IMR-90 (cell line): ENCODE data around the gene C7. TPM values are rescaled to one million over a fixed set of nuclear protein-coding genes. Genes with fewer than 3 reads are reported as not detected.

Experiments used
- ATAC-seq: fragments of 200-7000 bp; cut with Tn5 transposase; 2 replicates; pipeline ENCODE4 v1.9.1; 2020; ENCODE audit warnings: low read depth, mild to moderate bottlenecking, moderate library complexity
- BruUV-seq: library from RNA; stranded (reverse); fragments of 400-500 nt; replicated peaks from 2 replicates; lab custom pipeline; 2021; lab: Mats Ljungman, UMichigan
- CTCF ChIA-PET: fragments of 300-600 bp; formaldehyde crosslinking; extraction: SDS; loops from one replicate; lab custom pipeline; 2021; ENCODE audit warnings: antibody characterized with exemption; lab: Yijun Ruan, JAX
- POLR2A ChIA-PET: fragments of 300-600 bp; sonication (Branson Sonifier 250); formaldehyde crosslinking; loops from one replicate; lab custom pipeline; 2022; ENCODE audit warnings: antibody characterized with exemption; ENCODE audit not compliant: unreplicated experiment; lab: Charles Lee
- DNase-seq: peaks from one replicate; pipeline ENCODE4 v3.0.0; 2013
- H2AFZ ChIP-seq: replicated peaks from 2 replicates; pipeline ENCODE3; 2013; ENCODE audit warnings: low read length, mild to moderate bottlenecking; ENCODE audit not compliant: poor library complexity
- H2AK5ac ChIP-seq: 2 replicates; pipeline ENCODE4 v1.6.1; 2013; ENCODE audit warnings: low read depth, low read length, inconsistent platforms
- H2AK9ac ChIP-seq: replicated peaks from 2 replicates; pipeline ENCODE3; 2013; ENCODE audit warnings: mild to moderate bottlenecking, low read depth, low read length, moderate library complexity; ENCODE audit not compliant: poor library complexity
- H2BK120ac ChIP-seq: 2 replicates; pipeline ENCODE4 v1.6.1; 2013; ENCODE audit warnings: low read depth, low read length, inconsistent platforms
- H2BK15ac ChIP-seq: 3 replicates; pipeline ENCODE4 v1.6.1; 2013; ENCODE audit warnings: low read depth, low read length, inconsistent platforms
- H2BK20ac ChIP-seq: 2 replicates; pipeline ENCODE4 v1.6.1; 2013; ENCODE audit warnings: low read depth, mild to moderate bottlenecking, inconsistent platforms, low read length, moderate library complexity
- H2BK5ac ChIP-seq: 2 replicates; pipeline ENCODE4 v1.6.1; 2013; ENCODE audit warnings: mild to moderate bottlenecking, low read depth, low read length, inconsistent platforms; ENCODE audit not compliant: poor library complexity, severe bottlenecking
- H3K14ac ChIP-seq: replicated peaks from 2 replicates; pipeline ENCODE4 v1.6.1; 2013; ENCODE audit warnings: low read depth, low read length, inconsistent platforms
- H3K18ac ChIP-seq: 2 replicates; pipeline ENCODE4 v1.6.1; 2013; ENCODE audit warnings: low read depth, low read length, control low read depth
- H3K23ac ChIP-seq: 2 replicates; pipeline ENCODE4 v1.6.1; 2013; ENCODE audit warnings: low read depth, low read length, inconsistent platforms
- H3K27ac ChIP-seq: 2 replicates; pipeline ENCODE4 v1.5.1; 2013; ENCODE audit warnings: mild to moderate bottlenecking, control low read depth, low read length; ENCODE audit not compliant: insufficient read depth
- H3K27me3 ChIP-seq: 2 replicates; pipeline ENCODE4 v1.6.1; 2013; ENCODE audit warnings: low read length; ENCODE audit not compliant: control insufficient read depth, insufficient read depth
- H3K36me3 ChIP-seq: 2 replicates; pipeline ENCODE4 v1.6.1; 2013; ENCODE audit warnings: low read length, mixed read lengths; ENCODE audit not compliant: control insufficient read depth, insufficient read depth
- H3K4ac ChIP-seq: 2 replicates; pipeline ENCODE4 v1.6.1; 2013; ENCODE audit warnings: low read depth, low read length, inconsistent platforms
- H3K4me1 ChIP-seq: 2 replicates; pipeline ENCODE4 v1.6.1; 2013; ENCODE audit warnings: low read length, mixed read lengths; ENCODE audit not compliant: control insufficient read depth, insufficient read depth
- H3K4me2 ChIP-seq: 2 replicates; pipeline ENCODE4 v1.6.1; 2013; ENCODE audit warnings: low read depth, mild to moderate bottlenecking, control low read depth, low read length, moderate library complexity
- H3K4me3 ChIP-seq: 2 replicates; pipeline ENCODE4 v1.5.1; 2013; ENCODE audit warnings: low read depth, mild to moderate bottlenecking, control low read depth, low read length, moderate library complexity; ENCODE audit not compliant: insufficient read depth
- H3K56ac ChIP-seq: 2 replicates; pipeline ENCODE4 v1.6.1; 2013; ENCODE audit warnings: low read length, inconsistent platforms; ENCODE audit not compliant: insufficient read depth; ENCODE audit errors: extremely low read depth
- H3K79me1 ChIP-seq, 2 experiments: 2 replicates each; pipeline ENCODE4 v1.6.1; 2013; ENCODE audit warnings: low read length in 2 of 2, inconsistent platforms in 1 of 2, low read depth in 1 of 2
- H3K9ac ChIP-seq: 2 replicates; pipeline ENCODE4 v1.6.1; 2013; ENCODE audit warnings: low read depth, low read length, control low read depth
- H3K9me1 ChIP-seq: 2 replicates; pipeline ENCODE4 v1.6.1; 2013; ENCODE audit warnings: low read length, inconsistent platforms; ENCODE audit not compliant: insufficient read depth
- H3K9me3 ChIP-seq: 2 replicates; pipeline ENCODE4 v1.6.1; 2013; ENCODE audit warnings: low read length; ENCODE audit not compliant: control insufficient read depth, insufficient read depth
- H4K20me1 ChIP-seq: 2 replicates; pipeline ENCODE4 v1.6.1; 2013; ENCODE audit warnings: low read length, inconsistent platforms; ENCODE audit not compliant: insufficient read depth
- H4K5ac ChIP-seq: 2 replicates; pipeline ENCODE4 v1.6.1; 2013; ENCODE audit warnings: mild to moderate bottlenecking, low read depth, low read length, control low read depth
- H4K8ac ChIP-seq, 2 experiments: 2 replicates each; pipeline ENCODE4 v1.6.1; 2013; ENCODE audit warnings: low read depth in 2 of 2, low read length in 2 of 2, control low read depth in 1 of 2, inconsistent platforms in 1 of 2
- H4K91ac ChIP-seq: 2 replicates; pipeline ENCODE4 v1.6.1; 2013; ENCODE audit warnings: low read depth, low read length, inconsistent platforms; ENCODE audit not compliant: insufficient read depth
- BHLHE40 ChIP-seq: fragments of 150-350 bp; IDR thresholded peaks from 2 replicates; pipeline ENCODE4 v1.6.1; 2016; ENCODE audit warnings: mild to moderate bottlenecking, low read depth, low read length
- SMC3 ChIP-seq: fragments of 150-350 bp; IDR thresholded peaks from 2 replicates; pipeline ENCODE4 v1.6.1; 2016; ENCODE audit warnings: low read depth, mild to moderate bottlenecking, antibody characterized with exemption, low read length, moderate library complexity
- WGBS, 2 experiments: methylation state at CpG; one replicate each; pipeline versions ENCODE4 v1.1.5 to v1.1.7; 2013; ENCODE audit warnings: missing lambda C conversion rate in 2 of 2; ENCODE audit not compliant: insufficient read length in 1 of 2; ENCODE audit errors: extremely low coverage in 2 of 2; 5-methylcytosine and 5-hydroxymethylcytosine counted together
- dilution Hi-C: fragments of 300-500 bp; cut with HindIII; formaldehyde crosslinking; loops from one replicate; pipeline ENCODE4 v1.14.3; 2018; ENCODE audit warnings: low sequenced_read_pairs; ENCODE audit not compliant: unreplicated experiment
- in situ Hi-C: fragments of 300-500 bp; cut with MboI; formaldehyde crosslinking; loops from 3 replicates; pipeline ENCODE4 v1.14.3; 2019; ENCODE audit warnings: low sequenced_read_pairs, inconsistent platforms, mixed read lengths
- intact Hi-C: fragments of 100-400 bp; cut with micrococcal nuclease; formaldehyde crosslinking; loops from 2 replicates; pipeline ENCODE4 v1.10.0; 2022
- polyA plus RNA-seq, 3 experiments: library from polyadenylated mRNA; depleted of rRNA; stranded (reverse); fragments of >200 nt; gene quantifications; 2 replicates each; pipeline ENCODE4 v1.2.3, GENCODE V29; 2012; ENCODE audit warnings: low replicate concordance in 1 of 3
- total RNA-seq: library from RNA; depleted of rRNA; stranded (reverse); fragments of >200 nt; gene quantifications from 2 replicates; pipeline ENCODE4 v1.2.3, GENCODE V29; 2012

C7 gene
- total and polyA plus RNA-seq, 2 of the 4 experiments (the other 2 are of a cell fraction), result 0.54 to 1.8 TPM

GRCh38 chr5:40937075-40937474 is 27.8 kb downstream of the C7 start:
- dilution Hi-C loops, result no loop called here
- H4K91ac ChIP-seq, result no peak overlapping the region

More at GRCh38 chr5:40937075-40937474, 27.8 kb downstream of the C7 start:
- H3K79me1 ChIP-seq, result no peaks in the 10 kb centered on the region
- no TSS peak for BruUV-seq
- no peak overlapping the region for H3K18ac ChIP-seq
- H2BK5ac ChIP-seq, result no peak overlapping the region
- H3K9ac ChIP-seq, result no peak overlapping the region
- no peak for ATAC-seq
- TF ChIP-seq SMC3 (no peak), BHLHE40 (no peak)
- no peaks in the 10 kb centered on the region for H3K27me3 ChIP-seq
- H2BK20ac ChIP-seq, result no peak overlapping the region
- H2BK15ac ChIP-seq, result no peak overlapping the region
- WGBS, 2 experiments, result no CpG with 5 or more reads among the region's 1 CpG
- H4K8ac ChIP-seq, result no peak overlapping the region
- H3K36me3 ChIP-seq, result no peaks in the 10 kb centered on the region
- H3K4me2 ChIP-seq, result no peak overlapping the region
- no peak overlapping the region for H3K56ac ChIP-seq
- CTCF ChIA-PET, result no interaction called here
- H2AFZ ChIP-seq, result no peak overlapping the region
- no peak overlapping the region for H2AK9ac ChIP-seq
- no peak overlapping the region for H3K4me3 ChIP-seq
- H3K23ac ChIP-seq, result no peak overlapping the region
- no peak overlapping the region for H2BK120ac ChIP-seq
- H4K20me1 ChIP-seq, result no peaks in the 10 kb centered on the region
- H3K14ac ChIP-seq, result no peak overlapping the region
- H3K4ac ChIP-seq, result no peak overlapping the region
- no peak overlapping the region for H2AK5ac ChIP-seq
- H3K9me1 ChIP-seq, result no peaks in the 10 kb centered on the region
- no peak for DNase-seq
- intact Hi-C loops (no loop called here), in situ Hi-C loops (no loop called here)
- H3K27ac ChIP-seq, result no peak overlapping the region
- POLR2A ChIA-PET, result no interaction called here
- H4K5ac ChIP-seq, result no peak overlapping the region
- no peaks in the 10 kb centered on the region for H3K9me3 ChIP-seq
- H3K4me1 ChIP-seq, result no peaks in the 10 kb centered on the region
